OCI-LY1 (cell line): Measurements from ENCODE around the gene PTPRE.

Source experiments
- CTCF ChIP-seq: fragments of 200-600 bp; sonication (generic), shearing (Covaris generic); IDR thresholded peaks from 2 replicates; pipeline ENCODE4 v1.5.1; 2017; ENCODE audit warnings: mild to moderate bottlenecking, antibody characterized with exemption, low read length, moderate library complexity, mixed read lengths
- EZH2 ChIP-seq: fragments of 200-600 bp; sonication (generic), shearing (Covaris generic); IDR thresholded peaks from 2 replicates; pipeline ENCODE4 v1.8.0; 2017; ENCODE audit warnings: borderline replicate concordance, mixed run types, mild to moderate bottlenecking, antibody characterized with exemption, low read length, moderate library complexity, mixed read lengths

DNA sequence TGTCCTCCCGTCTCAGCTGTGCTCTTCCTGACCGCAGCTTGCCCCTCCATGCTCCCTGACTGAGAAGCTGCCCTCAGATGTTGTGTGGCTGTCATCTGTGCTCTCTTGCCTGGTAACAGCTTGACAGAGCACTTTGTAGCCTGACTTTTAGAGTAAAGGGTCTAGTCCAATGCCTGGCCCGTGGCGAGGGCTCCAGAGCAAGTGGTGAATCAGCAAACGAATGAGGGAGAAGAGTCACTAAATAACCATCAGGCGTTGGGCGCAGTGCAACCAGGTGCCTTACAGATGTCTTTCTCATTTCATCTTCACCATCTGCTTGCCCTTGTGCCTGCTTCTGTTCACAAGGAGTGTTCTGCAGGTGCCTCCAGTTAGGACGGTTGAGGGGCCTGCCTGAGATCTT lies 173.7 kb downstream of the PTPRE start:
- TF ChIP-seq CTCF, result no peak
- TF ChIP-seq EZH2, result no peak
